GM18861 (cell line): ENCODE results near the gene POFUT2.

Source experiments
- ATAC-seq: cut with Tn5 transposase; IDR thresholded peaks from one replicate; pipeline ENCODE4 v1.9.1; 2021; ENCODE audit not compliant: unreplicated experiment

POFUT2 gene

GRCh38 chr21:45250914-45251634, 36.6 kb downstream of the POFUT2 start:
- ATAC-seq, result no peak

- no peak for ATAC-seq
Observed at GRCh38 chr21:45250272-45250671, 37.4 kb downstream of the POFUT2 start.

DNA sequence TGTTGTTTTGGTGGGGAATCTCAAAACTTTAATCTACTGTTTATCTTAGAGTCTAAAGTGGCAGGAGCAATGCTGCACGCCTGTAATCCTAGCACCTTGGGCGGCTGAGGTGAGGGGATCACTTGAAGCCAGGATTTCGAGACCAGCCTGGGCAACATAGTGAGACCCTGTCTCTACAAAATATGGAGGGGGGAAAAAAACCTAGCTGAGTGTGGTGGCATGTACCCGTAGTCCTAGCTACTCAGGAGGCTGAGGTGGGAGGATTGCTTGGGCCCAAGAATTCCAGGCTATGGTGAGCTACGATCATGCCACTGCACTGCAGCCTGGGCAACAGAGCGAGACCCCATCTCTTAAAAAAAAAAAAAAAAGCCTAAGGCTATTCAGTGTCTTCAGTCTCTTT, 38.1 kb downstream of the POFUT2 start:
- no peak for ATAC-seq

GRCh38 chr21:45248893-45249381, 38.8 kb downstream of the POFUT2 start:
- ATAC-seq, result no peak

GRCh38 chr21:45248301-45248892, 39.3 kb downstream of the POFUT2 start:
- ATAC-seq, result no peak

GRCh38 chr21:45246386-45247320, 41.0 kb downstream of the POFUT2 start:
- ATAC-seq, result no peak

GRCh38 chr21:45244799-45245340, 42.8 kb downstream of the POFUT2 start:
- ATAC-seq, result no peak

DNA sequence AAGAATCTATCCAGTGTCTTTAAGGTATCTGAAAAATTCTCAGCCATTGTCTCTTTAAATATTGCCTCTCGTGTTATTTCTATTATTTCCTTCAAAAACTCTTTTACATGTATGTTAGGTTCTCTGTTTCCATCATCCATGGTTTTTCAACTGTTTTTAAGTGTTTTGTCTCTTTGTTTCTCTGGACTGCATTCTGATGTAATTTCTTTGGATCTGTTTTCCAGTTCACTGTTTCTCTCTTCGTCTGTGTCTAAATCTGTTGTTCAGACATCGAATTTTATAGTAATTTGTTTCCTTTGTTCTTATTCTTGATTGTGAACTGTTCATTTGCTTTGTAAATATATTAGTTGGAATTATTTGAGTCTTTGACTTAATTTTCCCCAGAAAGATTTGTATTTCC, 44.1 kb downstream of the POFUT2 start:
- ATAC-seq, result no peak

GRCh38 chr21:45241357-45241756, 46.3 kb downstream of the POFUT2 start:
- ATAC-seq, result no peak

- no peak for ATAC-seq
Observed at GRCh38 chr21:45237401-45237800, 50.3 kb downstream of the POFUT2 start.

DNA sequence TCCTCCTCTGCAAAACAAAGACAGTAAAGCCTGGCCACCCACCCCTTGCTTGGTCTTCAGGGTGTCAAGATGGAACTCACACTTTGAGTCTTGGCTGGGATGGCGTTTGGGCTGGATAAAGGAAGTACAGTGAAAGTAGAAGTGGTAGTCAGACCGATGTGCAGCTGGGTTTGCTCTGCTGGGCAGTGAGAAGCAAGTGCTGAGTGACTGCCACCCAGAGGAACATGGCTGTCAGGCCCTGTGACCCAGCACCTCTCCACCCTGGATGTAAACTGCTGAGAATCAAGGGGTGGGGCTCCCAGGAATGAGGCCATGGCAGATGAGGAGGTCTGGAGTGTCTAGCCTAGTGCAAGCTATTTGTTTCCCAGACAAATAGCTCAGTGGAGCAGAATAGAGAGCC, 51.2 kb downstream of the POFUT2 start:
- ATAC-seq, result no peak

GRCh38 chr21:45235488-45235887, 52.2 kb downstream of the POFUT2 start:
- ATAC-seq, result no peak

GRCh38 chr21:45234965-45235364, 52.7 kb downstream of the POFUT2 start:
- ATAC-seq, result no peak

DNA sequence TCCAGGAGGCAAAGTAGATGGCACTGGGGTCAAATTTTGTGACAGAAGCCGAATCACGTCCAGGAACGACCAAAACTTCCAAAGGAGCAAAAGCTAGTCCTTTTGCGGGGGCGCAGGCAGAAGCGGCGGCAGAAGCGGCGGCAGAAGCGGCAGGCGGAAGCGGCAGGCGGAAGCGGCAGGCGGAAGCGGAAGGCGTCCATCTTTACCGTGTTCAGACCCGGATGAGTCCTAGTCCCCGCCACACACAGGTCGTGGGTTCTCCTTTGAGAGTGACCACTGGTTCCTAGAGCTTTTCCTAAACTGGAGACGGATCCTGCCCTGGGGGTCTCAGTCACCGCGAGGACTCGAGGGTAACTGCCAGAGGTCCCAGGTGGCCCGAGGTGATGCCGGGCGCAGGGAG, 53.6 kb downstream of the POFUT2 start:
- no peak for ATAC-seq

- ATAC-seq, result no peak
Observed at GRCh38 chr21:45231705-45232104, 56.0 kb downstream of the POFUT2 start.

DNA sequence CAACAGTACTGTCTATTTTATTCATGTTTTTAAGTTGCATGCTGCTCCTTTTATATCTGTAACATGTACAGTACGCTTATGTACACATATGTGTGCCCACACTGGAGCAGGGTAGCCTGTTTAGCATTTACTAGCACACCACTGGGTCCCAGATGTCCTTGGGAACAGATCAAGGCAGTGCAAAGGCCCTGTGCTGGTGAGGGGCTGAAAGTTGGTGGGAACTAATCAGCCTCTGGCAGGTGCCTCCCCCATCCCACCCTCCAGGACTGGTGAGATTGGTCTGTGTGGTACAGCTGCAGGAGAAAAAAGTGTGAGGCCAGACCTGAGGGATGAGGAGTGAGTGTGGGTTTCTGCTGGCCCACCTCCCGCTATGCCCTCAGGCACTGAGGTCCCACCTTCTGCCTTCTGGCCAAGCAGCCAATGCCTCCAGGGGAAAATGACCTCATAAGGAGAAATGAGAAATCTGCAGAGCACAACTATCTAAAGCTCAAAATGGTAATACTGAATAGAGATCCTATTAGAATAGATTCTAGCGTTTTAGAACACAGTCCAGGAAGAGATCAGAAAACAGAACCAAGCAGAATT, 58.9 kb downstream of the POFUT2 start:
- no peak for ATAC-seq

- no peak for ATAC-seq
Observed at GRCh38 chr21:45228171-45228641, 59.5 kb downstream of the POFUT2 start.

DNA sequence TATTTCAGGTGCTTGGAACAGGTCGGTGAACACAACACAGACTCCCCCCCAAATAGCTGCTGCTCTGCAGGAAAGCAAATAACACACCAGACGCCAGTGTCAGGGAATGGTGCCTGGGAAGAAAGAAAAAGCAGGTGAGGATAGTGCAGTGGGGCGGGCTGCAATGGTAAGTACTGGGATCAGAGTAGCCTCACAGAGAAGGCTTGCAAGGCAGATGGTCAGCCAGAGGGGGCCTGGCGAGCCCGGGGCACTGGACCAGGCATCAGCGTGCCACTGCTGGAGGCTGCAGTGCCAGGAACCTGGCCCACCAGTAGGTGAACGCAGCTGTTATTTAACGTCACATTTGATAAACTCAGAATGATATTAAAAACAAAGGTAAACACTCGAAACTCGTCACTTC, 60.0 kb downstream of the POFUT2 start:
- no peak for ATAC-seq

DNA sequence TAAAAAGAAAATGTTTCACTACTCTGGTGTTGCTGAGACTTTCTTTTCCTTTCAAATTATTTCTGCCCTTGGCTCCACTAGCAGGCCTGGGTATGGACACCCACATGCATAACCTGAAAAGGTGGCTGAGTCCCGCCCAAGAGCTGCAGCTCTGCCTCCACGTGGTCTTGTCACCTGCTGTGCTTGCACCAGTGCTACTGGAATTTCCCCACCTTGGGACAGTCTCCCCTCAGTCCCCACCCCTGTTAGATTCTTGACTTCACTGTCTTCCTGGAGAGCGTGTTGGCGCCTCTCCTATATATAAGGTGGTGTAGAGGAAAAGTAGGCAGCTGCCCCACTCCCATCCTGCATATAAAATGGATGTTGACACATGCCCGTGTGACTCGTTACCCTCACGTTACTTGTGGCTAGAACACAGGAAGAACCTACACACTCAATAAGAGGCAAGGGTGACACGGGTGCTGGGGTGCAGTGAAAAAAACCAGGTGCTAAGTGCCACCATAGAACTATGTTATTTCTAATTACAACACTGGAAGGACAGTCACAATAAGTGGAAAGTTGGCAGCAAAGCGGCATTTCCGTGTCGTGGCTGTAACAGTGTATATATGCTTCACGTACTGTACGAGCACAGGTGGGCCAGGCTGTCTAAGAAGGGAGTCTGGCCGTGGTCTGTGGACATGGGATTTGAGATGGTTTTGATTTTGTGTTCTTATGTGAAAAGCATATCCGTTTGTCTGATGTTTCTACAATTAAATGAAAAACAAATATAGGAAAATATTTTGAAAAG, 61.0 kb downstream of the POFUT2 start:
- no peak for ATAC-seq

GRCh38 chr21:45225741-45226327, 61.9 kb downstream of the POFUT2 start:
- no peak for ATAC-seq
